ENCODE measurements around the gene INPP5D. TPM values are rescaled to one million over a fixed set of nuclear protein-coding genes. Genes with fewer than 3 reads are reported as not detected.

The INPP5D gene
- polyA plus RNA-seq, 1 donor (not counting 4 experiments of a cell fraction or from before 2014, with no cell fraction given), result 7.5 TPM

DNA sequence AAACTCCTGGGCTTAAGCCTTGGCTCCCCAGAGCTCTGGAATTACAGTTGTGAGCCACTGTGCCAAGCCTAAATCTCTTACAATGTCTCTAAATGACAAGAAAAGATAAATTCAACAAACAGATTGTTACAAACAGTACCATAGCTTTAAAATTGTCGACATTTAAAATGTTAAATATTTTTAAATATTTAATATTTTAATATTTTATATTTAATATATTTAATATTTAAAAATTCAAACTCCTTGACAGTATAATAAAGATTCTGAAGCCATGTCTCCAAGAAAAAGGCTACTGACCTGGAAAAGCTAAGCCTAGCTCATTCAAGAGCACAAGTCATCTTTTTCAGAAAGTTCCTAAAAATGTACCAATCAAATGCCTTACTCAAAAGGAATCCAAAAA, 75.3 kb downstream of the INPP5D start:
- no peak for FAIRE-seq
- no peak overlapping the region for H3K4me3 ChIP-seq (ENCODE audit: control insufficient read depth in 2 of 3, extremely low read depth in 1 of 3, insufficient read depth in 2 of 3, low read depth in 1 of 3, low read length in 3 of 3)
- no peak overlapping the region for H3K9ac ChIP-seq (ENCODE audit: control insufficient read depth, extremely low read depth, insufficient read depth, low read length)

DNA sequence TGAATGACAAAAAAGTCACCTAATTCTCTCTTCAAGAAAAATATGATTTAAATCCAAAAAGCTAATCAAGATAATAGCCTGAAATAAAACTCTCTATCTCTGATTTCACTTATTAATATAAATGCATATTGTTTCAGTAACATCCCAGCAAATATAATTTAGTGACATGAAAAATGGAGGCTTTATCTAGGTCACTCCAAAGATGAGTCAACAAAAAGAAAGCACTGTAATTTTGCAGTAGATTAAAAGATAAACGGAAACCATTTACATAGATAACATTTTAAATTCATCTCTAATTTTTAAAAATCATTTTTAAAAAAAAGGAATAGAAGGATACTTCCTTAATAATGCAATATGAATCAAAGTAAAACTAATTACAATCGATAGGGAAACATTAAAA, 76.9 kb downstream of the INPP5D start:
- FAIRE-seq (no peak), DNase-seq (ENCODE audit: low read depth, low spot score) (no peak)
- Histone ChIP-seq H2AFZ (ENCODE audit: control insufficient read depth, low read length) (no peak overlapping the region), H3K4me3 (ENCODE audit: control insufficient read depth in 2 of 3, extremely low read depth in 1 of 3, insufficient read depth in 2 of 3, low read depth in 1 of 3, low read length in 3 of 3) (no peak overlapping the region), H3K4me2 (ENCODE audit: control insufficient read depth, extremely low read depth, insufficient read depth, low read depth, low read length) (no peak overlapping the region), H3K4me1 (ENCODE audit: control insufficient read depth, extremely low read depth, insufficient read depth, low read length) (peaks cover 24% of the 10 kb centered on the region), H3K27ac (ENCODE audit: control insufficient read depth, insufficient read depth, low read length) (no peak overlapping the region), H3K9ac (ENCODE audit: control insufficient read depth, extremely low read depth, insufficient read depth, low read length) (no peak overlapping the region), H3K27me3 (ENCODE audit: control insufficient read depth, extremely low read depth, insufficient read depth, low read length) (peaks cover 4% of the 10 kb centered on the region), H3K79me2 (ENCODE audit: control insufficient read depth, insufficient read depth, low read length) (peaks cover 22% of the 10 kb centered on the region), H3K36me3 (ENCODE audit: control insufficient read depth in 2 of 2, extremely low read depth in 1 of 2, insufficient read depth in 2 of 2, low read length in 2 of 2) (peaks cover 0 to 1% of the 10 kb centered on the region in 2 experiments), H4K20me1 (ENCODE audit: control insufficient read depth, extremely low read depth, insufficient read depth, low read length) (no peaks in the 10 kb centered on the region), H3K9me3 (ENCODE audit: control insufficient read depth, low read depth, low read length) (peaks cover 2% of the 10 kb centered on the region), H3K9me1 (ENCODE audit: control insufficient read depth, extremely low read depth, insufficient read depth, low read length) (no peaks in the 10 kb centered on the region)
- no peak for TF ChIP-seq EZH2 (IDR thresholded peaks at IDR 0.05; ENCODE audit: low read length)
- TF ChIP-seq, protein P1, sequence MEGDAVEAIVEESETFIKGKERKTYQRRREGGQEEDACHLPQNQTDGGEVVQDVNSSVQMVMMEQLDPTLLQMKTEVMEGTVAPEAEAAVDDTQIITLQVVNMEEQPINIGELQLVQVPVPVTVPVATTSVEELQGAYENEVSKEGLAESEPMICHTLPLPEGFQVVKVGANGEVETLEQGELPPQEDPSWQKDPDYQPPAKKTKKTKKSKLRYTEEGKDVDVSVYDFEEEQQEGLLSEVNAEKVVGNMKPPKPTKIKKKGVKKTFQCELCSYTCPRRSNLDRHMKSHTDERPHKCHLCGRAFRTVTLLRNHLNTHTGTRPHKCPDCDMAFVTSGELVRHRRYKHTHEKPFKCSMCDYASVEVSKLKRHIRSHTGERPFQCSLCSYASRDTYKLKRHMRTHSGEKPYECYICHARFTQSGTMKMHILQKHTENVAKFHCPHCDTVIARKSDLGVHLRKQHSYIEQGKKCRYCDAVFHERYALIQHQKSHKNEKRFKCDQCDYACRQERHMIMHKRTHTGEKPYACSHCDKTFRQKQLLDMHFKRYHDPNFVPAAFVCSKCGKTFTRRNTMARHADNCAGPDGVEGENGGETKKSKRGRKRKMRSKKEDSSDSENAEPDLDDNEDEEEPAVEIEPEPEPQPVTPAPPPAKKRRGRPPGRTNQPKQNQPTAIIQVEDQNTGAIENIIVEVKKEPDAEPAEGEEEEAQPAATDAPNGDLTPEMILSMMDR (optimal IDR thresholded peaks at IDR 0.05 in 1 of 3, IDR thresholded peaks at IDR 0.05 in 1 of 3, conservative IDR thresholded peaks at IDR 0.05 in 1 of 3; ENCODE audit: extremely low read depth in 1 of 3, insufficient read depth in 2 of 3, low read length in 3 of 3), result no peak
- dilution Hi-C loops (cut with MboI; ENCODE audit: extremely low pct_ligation_motif_present, low sequenced_read_pairs), result no loop called here

More for the DNA sequence above, 75.3 kb downstream of the INPP5D start:
- no peaks in the 10 kb centered on the region for H3K36me3 ChIP-seq (ENCODE audit: control insufficient read depth in 2 of 2, extremely low read depth in 1 of 2, insufficient read depth in 2 of 2, low read length in 2 of 2)
- peaks cover 8% of the 10 kb centered on the region for H3K79me2 ChIP-seq (ENCODE audit: control insufficient read depth, insufficient read depth, low read length)
- peaks cover 4% of the 10 kb centered on the region for H3K27me3 ChIP-seq (ENCODE audit: control insufficient read depth, extremely low read depth, insufficient read depth, low read length)
- no peak for DNase-seq (ENCODE audit: low read depth, low spot score)
- H3K4me2 ChIP-seq (ENCODE audit: control insufficient read depth, extremely low read depth, insufficient read depth, low read depth, low read length), result no peak overlapping the region
- H3K9me1 ChIP-seq (ENCODE audit: control insufficient read depth, extremely low read depth, insufficient read depth, low read length), result no peaks in the 10 kb centered on the region
- no peaks in the 10 kb centered on the region for H4K20me1 ChIP-seq (ENCODE audit: control insufficient read depth, extremely low read depth, insufficient read depth, low read length)
- peaks cover 2% of the 10 kb centered on the region for H3K9me3 ChIP-seq (ENCODE audit: control insufficient read depth, low read depth, low read length)
- dilution Hi-C loops (cut with MboI; ENCODE audit: extremely low pct_ligation_motif_present, low sequenced_read_pairs), result no loop called here
- no peak overlapping the region for H3K27ac ChIP-seq (ENCODE audit: control insufficient read depth, insufficient read depth, low read length)
- peaks cover 17% of the 10 kb centered on the region for H3K4me1 ChIP-seq (ENCODE audit: control insufficient read depth, extremely low read depth, insufficient read depth, low read length)
- TF ChIP-seq, protein P1 (optimal IDR thresholded peaks at IDR 0.05 in 1 of 3, IDR thresholded peaks at IDR 0.05 in 1 of 3, conservative IDR thresholded peaks at IDR 0.05 in 1 of 3; ENCODE audit: extremely low read depth in 1 of 3, insufficient read depth in 2 of 3, low read length in 3 of 3), result no peak
- TF ChIP-seq EZH2 (IDR thresholded peaks at IDR 0.05; ENCODE audit: low read length), result no peak
- no peak overlapping the region for H2AFZ ChIP-seq (ENCODE audit: control insufficient read depth, low read length)
